NCI-H345 treated with DMSO at 0.1 percent for 48 hours (cell line): ENCODE measurements around the gene SFSWAP.

ENCODE experiments used
- DNase-seq: peaks from one replicate; lab custom pipeline; 2025; ENCODE audit not compliant: unreplicated experiment; lab: John Stamatoyannopoulos, UW

SFSWAP gene

DNA sequence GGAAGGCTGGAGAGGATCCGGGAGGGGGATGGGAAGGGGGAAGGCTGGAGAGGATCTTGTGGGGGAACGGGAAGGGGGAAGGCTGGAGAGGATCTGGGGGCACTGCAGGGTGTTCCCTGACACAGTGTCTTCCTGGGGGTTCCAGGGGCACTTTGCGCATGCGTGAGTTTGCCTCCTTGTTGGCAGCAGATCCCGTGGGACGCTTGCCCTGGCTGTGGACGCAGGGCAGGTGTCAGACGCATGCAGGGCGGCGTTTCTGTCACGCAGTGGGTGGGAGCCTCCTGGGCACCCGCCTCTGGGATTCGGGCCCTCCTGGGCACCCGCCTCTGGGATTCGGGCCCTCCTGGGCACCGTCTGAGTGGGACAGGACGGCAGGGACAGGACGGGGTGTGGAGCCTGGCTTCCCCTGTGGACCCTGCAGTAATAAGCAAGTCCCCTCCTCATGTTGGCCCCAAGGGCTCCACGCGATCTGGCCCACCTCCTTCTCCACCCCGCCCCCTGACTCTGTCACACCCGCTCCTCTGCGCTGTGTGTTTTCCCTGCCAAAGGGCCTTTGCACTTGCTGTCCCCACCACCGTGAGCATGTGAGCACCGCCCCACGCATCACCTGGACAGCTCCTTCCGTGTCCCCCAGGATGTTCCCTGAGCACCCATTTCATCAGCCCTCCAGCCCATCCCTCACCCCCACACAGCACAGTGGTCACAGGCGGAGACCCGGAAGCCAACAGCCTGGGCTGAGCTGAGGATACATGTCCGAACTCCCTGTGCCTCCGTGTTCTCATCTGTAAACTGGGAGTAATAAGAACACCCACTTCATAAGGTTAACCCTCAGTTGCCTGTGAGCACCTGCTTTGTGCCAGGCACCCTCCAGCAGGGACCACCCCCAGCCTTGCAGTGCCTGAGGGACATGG, 121.7 kb downstream of the SFSWAP start:
- peak; percentile 57 for DNase-seq

DNA sequence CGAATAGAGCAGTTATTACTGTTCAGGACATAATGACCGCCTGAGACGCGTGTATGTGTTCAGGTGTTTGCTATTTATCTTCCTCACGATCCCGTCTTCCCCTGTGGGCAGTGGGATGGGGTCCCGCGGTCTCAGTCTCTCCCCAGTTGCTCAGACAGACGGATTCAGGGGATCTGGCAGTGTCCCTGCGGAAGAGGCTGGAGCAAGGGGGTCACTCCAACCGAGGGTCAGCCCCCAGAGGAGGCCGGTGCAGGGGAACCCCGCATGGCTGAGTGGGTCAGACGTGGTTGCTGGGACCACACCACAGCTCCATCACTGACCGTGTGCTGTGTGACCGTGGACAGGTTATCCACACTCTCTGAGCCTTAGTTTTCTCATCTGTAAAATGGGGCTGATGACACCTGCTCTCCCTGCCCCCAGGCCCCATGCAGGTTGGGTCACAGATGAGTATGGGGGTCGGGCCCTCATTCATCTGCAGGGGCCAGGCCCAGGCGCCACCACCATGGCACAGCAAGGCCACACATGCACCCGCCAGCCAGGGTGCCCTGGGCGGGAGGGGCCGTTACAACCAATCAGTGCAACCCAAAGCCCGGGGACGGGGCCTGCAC, 122.5 kb downstream of the SFSWAP start:
- DNase-seq, result no peak

DNA sequence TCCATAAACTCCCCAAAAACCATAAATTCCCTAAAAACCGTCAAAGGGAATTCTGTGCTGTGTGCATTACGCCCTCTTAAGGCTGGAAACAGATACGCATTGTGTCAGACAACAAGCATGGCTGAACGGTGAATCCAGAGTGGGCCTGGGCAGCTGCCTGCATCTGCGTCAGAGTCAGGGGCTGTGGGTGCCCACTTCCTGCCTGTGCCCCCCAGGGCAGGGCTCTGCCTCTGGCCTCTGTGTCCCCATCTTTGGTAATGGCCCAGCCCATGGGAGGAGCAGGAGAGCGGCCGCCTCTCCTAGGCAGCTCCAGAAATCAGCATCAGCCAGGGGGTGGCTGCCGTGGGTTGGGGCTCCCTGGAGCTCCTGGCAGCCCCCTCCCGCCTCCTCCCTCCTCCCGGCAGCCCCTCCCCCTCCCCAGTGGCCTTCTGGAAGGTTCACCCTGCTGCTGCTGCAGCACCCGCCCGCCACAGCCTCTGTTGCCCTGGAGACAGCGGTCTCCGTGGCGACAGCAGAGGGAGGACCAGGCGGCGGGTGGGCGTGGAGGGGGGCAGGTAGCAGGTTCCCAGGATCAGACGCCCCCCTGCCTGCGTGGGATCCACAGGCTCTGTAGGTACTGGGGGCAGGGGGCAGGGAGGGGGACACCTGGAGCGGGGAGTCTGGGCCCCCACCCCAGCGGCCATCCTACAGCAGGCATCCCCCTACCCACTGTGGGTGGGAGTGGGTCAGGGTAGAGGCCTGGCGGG, 123.2 kb downstream of the SFSWAP start:
- DNase-seq, result no peak

DNA sequence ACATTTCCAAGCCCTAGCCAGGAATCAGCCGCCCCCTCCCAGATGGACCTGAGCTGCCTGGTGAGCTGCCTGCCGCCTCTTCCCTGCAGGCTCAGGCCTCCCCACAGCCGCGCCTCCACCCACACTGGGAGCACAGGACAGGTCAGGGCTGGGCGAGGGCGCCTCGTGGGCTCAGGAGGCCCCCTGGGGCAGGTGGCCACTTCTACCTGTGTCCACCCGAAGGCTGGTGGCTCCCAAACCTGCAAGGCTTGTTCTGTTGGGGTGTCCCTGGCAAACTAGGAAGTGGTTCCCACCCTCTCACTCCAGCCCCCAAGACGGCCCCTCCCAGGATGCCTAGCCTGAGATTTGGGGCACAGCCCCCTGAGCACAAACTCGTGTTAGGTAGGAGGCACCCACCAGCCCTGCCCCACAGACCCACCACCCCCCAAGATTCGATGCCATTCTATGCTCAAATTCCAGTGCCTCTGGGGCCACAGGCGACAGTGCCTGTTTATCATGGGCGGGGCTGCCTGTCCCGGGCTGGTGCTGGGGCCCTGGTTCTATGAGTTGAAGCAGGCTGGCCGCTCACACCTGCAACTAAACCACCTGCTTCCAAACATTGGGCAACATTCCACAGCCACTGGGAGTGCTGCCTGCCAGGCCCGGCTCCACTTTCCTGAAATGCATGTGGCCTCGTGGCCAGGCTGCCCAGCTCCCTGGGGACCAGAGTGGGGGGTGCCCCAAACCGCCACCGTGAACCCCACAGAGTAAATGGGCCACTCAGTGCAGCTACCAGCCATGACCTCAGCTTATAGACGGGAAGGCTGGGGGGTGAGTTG, 124.1 kb downstream of the SFSWAP start:
- DNase-seq, result no peak

DNA sequence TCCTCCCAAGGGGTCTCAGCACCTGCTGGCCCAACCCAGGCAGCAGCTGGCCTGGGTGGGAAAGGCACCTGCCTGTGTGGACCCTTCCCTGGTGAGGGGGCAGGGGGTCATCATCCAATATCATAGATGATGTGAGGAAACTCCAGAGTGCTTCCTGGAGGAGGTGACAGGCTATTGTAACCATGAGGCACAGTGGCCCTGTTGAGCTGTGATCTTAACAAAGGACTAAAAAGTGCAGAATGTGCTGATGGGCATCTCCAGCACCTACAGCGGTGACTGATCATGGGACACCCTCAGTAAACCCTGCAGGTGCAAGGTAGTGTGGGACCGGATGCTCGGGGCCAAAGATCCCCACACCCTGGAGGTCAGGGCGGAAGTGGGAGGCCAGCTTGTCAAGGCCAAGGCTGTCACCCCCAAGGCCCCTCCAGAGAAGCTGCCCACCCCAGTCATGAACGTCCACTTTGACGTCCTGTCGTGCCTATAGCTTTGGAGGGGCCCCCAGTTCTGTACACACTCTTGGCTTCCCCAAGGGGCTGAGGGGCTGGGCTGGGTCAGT, 124.8 kb downstream of the SFSWAP start:
- no peak for DNase-seq

DNA sequence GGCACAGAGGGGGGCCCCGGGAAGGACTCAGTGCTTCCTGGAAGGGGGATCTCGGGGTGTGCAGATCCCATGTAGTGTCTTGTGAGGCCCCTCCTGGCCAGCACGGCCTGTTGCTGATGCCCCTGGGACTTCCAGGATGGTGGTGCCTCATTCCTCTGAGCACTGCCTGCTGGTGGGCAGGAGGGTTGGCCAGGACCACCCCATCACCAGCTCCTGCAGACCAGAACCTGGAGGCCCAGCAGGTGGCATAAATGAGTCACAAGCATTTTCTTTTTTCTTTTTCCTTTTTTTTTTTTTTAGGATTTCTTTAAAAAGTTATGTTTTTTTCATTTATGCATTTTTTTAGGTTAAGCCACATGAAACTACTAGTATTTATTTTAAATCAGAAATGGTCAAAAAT, 125.3 kb downstream of the SFSWAP start:
- DNase-seq, result no peak

DNA sequence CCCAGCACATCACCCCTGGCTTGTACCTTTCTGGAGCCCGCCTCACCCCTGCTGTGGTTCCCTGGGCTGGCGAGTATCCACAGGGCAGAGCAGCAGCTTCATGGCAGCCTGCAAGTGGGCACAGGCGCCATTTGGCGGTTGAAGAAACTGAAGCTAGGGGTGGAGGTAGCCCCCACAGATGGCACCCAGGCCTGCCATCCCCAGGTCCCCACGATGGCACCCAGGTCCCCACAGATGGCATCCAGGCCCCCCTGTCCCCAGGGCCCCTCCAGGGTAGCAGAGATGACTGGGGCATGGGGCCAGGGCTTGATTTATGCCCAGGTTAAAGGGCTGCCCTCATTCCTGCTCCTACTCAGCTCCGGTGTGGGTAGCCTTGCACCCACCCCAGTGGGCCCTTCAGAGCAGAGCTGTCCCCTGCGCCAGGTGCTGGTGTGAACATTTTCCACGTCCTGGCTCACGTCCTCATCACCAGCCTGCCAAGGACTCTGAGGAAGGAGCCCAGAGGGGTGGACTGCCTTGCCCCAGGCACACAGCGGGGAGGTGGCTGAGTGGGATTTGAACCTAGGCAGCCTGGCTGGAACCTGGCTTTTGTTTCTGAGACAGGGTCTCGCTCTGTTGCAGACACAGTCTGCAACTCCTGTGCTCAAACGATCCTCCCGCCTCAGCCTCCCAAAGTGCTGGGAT, 126.0 kb downstream of the SFSWAP start:
- DNase-seq, result no peak

DNA sequence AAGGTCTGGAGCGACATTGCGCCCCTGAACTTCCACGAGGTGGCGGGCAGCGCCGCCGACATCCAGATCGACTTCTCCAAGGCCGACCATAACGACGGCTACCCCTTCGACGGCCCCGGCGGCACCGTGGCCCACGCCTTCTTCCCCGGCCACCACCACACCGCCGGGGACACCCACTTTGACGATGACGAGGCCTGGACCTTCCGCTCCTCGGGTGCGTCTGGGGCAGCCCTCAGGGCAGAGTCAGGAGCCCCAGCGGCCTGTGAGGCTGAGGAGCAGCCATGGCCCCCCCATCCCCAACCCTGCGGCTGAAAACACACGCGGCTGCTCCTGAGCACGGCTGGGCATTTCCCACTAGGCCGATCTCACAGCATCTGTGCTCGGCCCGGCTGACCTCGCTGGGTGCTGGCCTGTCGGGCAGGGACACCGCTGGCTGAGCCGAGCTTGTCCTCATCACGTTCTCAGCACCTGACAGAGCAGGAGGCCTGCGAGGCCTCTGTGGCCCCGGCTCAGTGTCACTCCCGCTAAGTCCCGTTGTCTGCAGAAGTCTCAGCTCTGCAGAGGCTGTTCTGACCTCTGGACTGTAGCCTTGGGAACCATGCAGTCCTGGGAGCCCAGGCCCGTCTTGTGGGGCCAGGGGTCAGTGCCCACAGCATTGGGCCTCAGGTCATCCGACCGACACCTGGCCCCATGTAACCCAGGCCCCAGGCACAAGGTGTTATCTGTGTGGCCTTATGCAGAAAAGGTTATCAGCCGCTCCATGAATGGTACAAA, 129.9 kb downstream of the SFSWAP start:
- DNase-seq, result no peak

DNA sequence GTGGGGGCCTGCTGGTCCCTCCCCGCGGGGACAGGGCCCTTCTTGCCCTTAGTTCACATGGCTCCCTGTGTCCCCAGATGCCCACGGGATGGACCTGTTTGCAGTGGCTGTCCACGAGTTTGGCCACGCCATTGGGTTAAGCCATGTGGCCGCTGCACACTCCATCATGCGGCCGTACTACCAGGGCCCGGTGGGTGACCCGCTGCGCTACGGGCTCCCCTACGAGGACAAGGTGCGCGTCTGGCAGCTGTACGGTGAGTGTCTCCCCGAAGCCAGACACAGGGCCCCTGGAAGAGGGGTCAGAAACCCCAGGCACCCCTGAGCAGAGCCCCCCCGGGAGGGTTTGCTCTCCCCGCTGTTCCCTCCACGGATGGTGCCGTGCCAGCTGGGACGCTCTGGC, 130.7 kb downstream of the SFSWAP start:
- DNase-seq, result no peak

DNA sequence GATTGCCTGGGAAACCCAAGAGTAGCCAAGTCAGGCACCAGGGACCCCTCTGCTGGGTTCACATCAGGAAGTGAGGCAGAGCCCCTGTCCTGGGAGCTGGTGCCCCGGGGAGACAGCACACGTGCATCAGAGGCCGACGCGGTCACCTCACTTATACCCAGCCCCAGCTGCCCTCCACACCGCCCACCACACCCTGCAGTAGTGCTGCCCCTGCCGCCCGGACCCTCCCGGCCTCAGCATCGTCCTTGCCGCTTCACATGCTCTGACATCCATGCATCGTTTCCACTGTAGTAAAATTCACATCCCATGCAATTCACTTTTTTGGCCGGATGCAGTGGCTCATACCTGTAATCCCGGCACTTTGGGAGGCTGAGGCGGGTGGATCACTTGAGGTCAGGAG, 131.3 kb downstream of the SFSWAP start:
- DNase-seq, result no peak

DNA sequence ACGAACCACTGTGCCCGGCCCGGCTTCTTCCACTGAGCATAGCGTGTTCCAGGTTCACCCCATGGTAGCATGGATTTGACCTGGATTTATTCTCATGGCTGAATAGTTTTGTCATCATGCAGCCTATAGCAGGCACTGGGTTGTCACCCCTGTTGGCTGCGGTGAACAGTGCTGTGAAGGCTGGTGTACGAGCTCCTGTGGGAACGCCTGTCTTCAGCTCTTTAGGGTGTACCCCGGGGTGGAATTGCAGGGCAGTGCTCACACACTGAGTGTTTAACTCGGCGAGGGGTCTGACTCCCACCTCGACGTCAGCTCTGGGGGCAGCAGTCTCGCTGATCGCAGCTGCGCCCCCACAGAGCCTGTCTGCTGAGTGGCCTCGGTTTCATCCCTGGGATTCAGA, 132.6 kb downstream of the SFSWAP start:
- DNase-seq, result no peak

DNA sequence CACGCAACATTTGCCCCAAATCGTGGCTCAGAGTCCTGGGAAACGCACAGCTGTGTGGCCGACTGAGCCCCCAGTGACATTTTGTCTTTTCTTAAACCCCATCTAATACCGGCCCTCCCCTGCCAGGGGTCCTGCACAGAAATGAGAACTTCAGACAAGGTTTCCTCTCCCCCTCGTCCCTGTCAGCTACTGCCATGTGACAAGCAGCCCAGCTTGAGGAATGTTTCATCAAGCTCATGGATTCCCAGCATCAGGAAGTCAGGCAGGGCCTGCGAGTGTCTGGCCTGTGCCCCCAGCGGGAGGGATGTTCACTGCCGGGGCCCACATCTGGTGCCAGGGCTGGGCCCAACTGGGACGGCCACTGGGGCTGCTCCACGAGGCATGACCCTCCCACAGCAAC, 133.2 kb downstream of the SFSWAP start:
- no peak for DNase-seq

DNA sequence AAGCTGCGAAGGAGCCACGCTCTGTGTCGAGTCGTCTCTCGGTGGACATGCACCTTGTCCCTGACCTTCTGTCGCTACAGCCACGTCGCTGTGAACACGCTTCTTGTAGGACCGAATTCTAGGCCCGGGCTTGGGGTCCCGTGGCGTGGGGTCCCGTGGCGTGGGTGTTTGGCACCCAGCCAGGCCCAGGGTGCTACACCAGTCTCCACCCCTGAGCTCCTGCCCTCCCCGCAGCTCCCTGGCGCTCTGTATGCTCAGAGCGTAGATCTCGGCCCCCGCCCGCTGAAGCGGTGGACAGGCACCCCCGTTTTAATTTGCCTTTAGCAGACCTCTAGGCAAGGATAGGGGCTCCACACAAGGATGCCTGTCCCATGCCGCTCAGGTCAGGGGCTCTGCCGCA, 133.8 kb downstream of the SFSWAP start:
- DNase-seq, result no peak

DNA sequence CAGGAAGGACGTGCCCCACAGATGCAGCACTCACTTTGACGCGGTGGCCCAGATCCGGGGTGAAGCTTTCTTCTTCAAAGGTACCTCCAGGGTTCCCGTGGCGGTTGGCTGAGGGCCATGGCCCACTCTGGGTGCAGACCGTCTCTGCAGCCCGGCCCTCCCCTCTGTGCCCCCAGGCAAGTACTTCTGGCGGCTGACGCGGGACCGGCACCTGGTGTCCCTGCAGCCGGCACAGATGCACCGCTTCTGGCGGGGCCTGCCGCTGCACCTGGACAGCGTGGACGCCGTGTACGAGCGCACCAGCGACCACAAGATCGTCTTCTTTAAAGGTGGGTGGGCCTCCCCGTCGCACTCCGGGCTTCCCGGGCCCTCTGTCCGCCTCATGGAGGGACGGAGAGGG, 134.2 kb downstream of the SFSWAP start:
- DNase-seq, result no peak

DNA sequence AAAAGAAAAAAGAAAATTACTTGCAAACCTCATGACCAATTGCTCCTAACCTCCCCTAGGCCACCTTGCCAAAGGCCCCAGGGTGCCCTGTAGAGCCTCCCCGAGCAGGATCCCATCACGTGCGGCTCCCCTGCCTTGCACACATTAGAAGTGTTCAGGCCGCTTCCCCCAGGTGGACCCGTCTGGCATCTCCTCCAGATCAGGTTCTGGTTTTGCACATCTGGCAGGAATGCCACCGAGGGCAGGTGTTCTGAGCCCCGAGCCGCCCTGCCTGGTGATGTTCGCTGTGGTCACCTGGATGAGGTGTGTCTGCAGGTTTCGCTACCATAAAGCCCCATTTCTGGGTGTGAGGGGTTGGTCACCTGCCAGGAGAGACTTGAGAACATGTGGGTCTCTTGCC, 136.6 kb downstream of the SFSWAP start:
- no peak for DNase-seq

DNA sequence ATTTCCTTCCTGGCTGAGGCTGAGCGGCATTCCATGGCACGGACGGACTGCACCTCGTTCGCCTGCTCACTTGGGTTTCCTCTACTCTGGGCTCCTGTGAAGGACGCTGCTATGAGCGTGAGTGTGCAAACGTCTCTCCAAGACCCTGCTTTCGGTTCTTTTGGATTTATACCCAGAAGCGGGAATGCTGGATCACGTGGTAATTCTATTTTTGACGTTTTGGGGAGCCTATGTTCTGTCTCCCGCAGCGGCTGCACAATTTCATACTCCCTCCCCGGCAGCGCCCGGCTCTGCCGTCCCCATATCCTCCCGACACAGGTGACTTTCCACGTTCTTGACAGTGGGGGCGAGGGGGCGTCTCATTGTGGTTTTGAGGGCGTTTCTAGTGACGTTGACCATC, 137.9 kb downstream of the SFSWAP start:
- DNase-seq, result no peak
